ENCODE data around the gene NEDD9.

NEDD9 gene

DNA sequence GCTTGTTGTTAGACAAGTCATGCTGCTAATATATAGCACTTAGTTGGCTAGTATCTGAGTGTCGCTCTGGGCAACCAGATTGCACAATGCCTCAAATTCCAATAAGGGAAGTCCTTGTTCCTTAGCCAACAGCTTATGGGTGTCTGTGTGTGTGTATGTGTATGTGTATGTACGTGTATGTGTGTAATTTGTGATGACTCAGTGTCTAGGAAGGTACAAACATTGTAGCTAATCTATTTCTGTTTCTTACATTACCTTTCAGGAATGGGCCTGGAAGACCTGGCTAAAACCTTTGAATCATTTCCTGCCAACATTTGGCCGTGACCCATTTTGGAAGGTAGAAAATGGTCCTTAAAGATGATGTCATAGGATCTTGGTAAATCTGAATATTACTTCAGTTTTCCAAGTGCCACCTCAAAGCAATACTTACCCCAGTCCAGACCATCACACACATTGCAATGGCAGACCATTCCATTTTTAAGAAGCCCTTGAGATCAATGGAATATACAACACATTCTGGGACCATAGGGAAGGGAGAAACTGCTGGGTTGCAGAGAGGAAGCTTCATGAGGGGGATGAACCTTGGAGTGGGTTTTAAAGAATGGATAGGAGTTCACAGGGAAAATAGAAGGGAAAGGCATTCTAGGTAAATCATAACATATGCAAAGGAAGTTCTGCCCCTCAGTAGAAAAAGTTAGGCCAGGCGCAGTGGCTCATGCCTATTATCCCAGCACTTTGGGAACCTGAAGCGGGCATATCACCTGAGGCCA lies 25.1 kb downstream of the NEDD9 start:
- Histone ChIP-seq H3K27me3 (ENCODE audit: insufficient read depth, low read length) (no peaks in the 10 kb centered on the region), H3K4me3 (ENCODE audit: low read depth, low read length, poor library complexity, severe bottlenecking) (no peak overlapping the region), H4K20me1 (ENCODE audit: insufficient read depth, low read length) (no peaks in the 10 kb centered on the region), H3K9ac (ENCODE audit: low read length) (no peak overlapping the region), H3K79me2 (ENCODE audit: insufficient read depth, low read length) (no peaks in the 10 kb centered on the region), H2AFZ (ENCODE audit: low read length) (no peak overlapping the region), H3K27ac (ENCODE audit: low read depth, low read length, poor library complexity, severe bottlenecking) (no peak overlapping the region), H3K9me2 (ENCODE audit: low read depth, low read length) (no peaks in the 10 kb centered on the region), H3K9me3 (ENCODE audit: low read length) (no peaks in the 10 kb centered on the region), H3K4me1 (ENCODE audit: insufficient read depth, low read length, severe bottlenecking) (no peaks in the 10 kb centered on the region), H3F3A (ENCODE audit: insufficient read depth, low read length) (no peaks in the 10 kb centered on the region), H3K36me3 (ENCODE audit: insufficient read depth, low read length) (peaks cover 5% of the 10 kb centered on the region; the same call in 1 of the 2 replicates), H3K4me2 (ENCODE audit: low read length) (no peak overlapping the region)
- no peak for TF ChIP-seq EZH2 (IDR thresholded peaks at IDR 0.05; ENCODE audit: borderline replicate concordance, low read length)
- TF ChIP-seq, protein P1, sequence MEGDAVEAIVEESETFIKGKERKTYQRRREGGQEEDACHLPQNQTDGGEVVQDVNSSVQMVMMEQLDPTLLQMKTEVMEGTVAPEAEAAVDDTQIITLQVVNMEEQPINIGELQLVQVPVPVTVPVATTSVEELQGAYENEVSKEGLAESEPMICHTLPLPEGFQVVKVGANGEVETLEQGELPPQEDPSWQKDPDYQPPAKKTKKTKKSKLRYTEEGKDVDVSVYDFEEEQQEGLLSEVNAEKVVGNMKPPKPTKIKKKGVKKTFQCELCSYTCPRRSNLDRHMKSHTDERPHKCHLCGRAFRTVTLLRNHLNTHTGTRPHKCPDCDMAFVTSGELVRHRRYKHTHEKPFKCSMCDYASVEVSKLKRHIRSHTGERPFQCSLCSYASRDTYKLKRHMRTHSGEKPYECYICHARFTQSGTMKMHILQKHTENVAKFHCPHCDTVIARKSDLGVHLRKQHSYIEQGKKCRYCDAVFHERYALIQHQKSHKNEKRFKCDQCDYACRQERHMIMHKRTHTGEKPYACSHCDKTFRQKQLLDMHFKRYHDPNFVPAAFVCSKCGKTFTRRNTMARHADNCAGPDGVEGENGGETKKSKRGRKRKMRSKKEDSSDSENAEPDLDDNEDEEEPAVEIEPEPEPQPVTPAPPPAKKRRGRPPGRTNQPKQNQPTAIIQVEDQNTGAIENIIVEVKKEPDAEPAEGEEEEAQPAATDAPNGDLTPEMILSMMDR (IDR thresholded peaks at IDR 0.05; ENCODE audit: low read length): no peak

DNA sequence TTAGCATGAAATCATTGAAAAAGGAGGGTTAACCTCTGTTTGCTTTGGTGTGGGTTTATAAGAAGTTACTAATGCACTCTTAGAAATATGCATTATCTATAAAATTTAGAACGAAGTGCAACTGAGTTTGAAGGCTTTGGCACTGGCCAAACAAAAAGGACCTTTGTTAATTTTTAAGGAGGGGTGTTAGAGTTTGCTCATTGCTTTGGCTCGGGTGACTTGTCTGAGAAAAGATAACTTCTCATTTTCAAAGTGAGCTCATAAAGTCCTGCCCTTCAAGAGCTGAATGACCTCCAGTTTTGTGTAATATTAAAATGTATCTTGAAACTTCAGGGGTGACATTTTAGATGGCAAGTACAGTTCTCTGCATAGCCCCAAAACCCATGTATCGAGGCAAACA lies 25.9 kb downstream of the NEDD9 start:
- Histone ChIP-seq H2AFZ (ENCODE audit: low read length) (no peak overlapping the region), H3K9me2 (ENCODE audit: low read depth, low read length) (no peaks in the 10 kb centered on the region), H4K20me1 (ENCODE audit: insufficient read depth, low read length) (no peaks in the 10 kb centered on the region), H3F3A (ENCODE audit: insufficient read depth, low read length) (no peaks in the 10 kb centered on the region), H3K4me3 (ENCODE audit: low read depth, low read length, poor library complexity, severe bottlenecking) (no peak overlapping the region), H3K9ac (ENCODE audit: low read length) (no peak overlapping the region), H3K4me1 (ENCODE audit: insufficient read depth, low read length, severe bottlenecking) (no peaks in the 10 kb centered on the region), H3K79me2 (ENCODE audit: insufficient read depth, low read length) (no peaks in the 10 kb centered on the region), H3K27ac (ENCODE audit: low read depth, low read length, poor library complexity, severe bottlenecking) (no peak overlapping the region), H3K9me3 (ENCODE audit: low read length) (no peaks in the 10 kb centered on the region), H3K36me3 (ENCODE audit: insufficient read depth, low read length) (no peaks in the 10 kb centered on the region), H3K4me2 (ENCODE audit: low read length) (no peak overlapping the region), H3K27me3 (ENCODE audit: insufficient read depth, low read length) (no peaks in the 10 kb centered on the region)
- TF ChIP-seq, protein P1 (IDR thresholded peaks at IDR 0.05; ENCODE audit: low read length): no peak
- TF ChIP-seq EZH2 (IDR thresholded peaks at IDR 0.05; ENCODE audit: borderline replicate concordance, low read length): no peak

DNA sequence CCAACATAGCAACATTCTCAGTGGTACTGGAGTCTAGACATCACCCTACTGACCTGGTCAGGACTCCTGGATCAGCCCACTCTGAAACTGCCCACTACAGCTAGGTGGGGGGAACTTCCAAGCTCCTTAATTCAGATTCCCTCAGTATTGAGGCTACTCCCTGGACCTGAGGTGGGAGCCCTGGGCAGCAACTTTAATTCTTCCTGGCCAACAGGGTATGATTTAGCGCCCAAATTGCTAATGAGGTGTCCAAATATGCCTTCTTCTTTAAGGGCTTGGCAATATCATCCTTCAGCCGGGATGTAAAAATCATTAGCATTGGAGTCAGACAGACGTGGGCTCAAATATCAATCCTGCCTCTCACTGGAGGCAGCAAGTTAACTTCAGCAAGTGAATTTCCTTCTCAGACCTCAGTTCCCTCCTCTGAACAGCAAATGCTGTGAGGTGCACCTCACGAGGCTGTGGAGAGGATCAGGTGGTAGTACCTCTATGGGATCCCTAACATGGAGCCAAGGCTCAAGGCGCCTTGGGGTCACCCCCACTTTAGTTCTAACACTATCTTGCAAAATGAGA lies 27.6 kb downstream of the NEDD9 start:
- Histone ChIP-seq H3K36me3 (ENCODE audit: insufficient read depth, low read length) (no peaks in the 10 kb centered on the region), H3K9me3 (ENCODE audit: low read length) (no peaks in the 10 kb centered on the region), H2AFZ (ENCODE audit: low read length) (no peak overlapping the region), H3K79me2 (ENCODE audit: insufficient read depth, low read length) (no peaks in the 10 kb centered on the region), H3K9ac (ENCODE audit: low read length) (no peak overlapping the region), H3F3A (ENCODE audit: insufficient read depth, low read length) (no peaks in the 10 kb centered on the region), H3K4me1 (ENCODE audit: insufficient read depth, low read length, severe bottlenecking) (no peaks in the 10 kb centered on the region), H3K4me2 (ENCODE audit: low read length) (no peak overlapping the region), H4K20me1 (ENCODE audit: insufficient read depth, low read length) (no peaks in the 10 kb centered on the region), H3K9me2 (ENCODE audit: low read depth, low read length) (no peaks in the 10 kb centered on the region), H3K27me3 (ENCODE audit: insufficient read depth, low read length) (no peaks in the 10 kb centered on the region), H3K27ac (ENCODE audit: low read depth, low read length, poor library complexity, severe bottlenecking) (no peak overlapping the region), H3K4me3 (ENCODE audit: low read depth, low read length, poor library complexity, severe bottlenecking) (no peak overlapping the region)
- no peak for TF ChIP-seq EZH2 (IDR thresholded peaks at IDR 0.05; ENCODE audit: borderline replicate concordance, low read length)
- TF ChIP-seq, protein P1 (IDR thresholded peaks at IDR 0.05; ENCODE audit: low read length): no peak

Measured in OCI-LY1 (cell line).